ENCODE data around the gene ACSL1. TPM values are rescaled to one million over a fixed set of nuclear protein-coding genes. Genes with fewer than 3 reads are reported as not detected.

The ACSL1 gene
- polyA plus RNA-seq, 1 donor, result 57.7 TPM

DNA sequence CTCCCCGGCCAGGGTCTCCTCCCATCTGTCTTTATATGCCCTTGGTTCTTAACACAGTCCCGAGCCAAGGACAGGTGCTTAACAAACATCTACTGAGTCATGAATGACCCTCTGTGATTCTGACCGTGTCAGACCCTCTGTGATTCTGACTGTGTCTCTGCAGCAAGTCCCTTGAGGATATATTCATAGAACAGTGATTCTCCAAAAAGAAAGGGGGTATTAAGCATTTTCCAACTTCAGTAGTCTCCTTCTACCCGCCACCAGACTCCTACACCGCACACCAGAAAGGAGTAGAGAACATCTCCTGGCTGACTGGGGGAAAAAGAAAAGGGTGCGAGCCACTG is 13.6 kb downstream of the ACSL1 start:
- DNase-seq, result no peak

GRCh38 chr4:184811526-184812198 is 14.1 kb downstream of the ACSL1 start:
- DNase-seq, result no peak

DNA sequence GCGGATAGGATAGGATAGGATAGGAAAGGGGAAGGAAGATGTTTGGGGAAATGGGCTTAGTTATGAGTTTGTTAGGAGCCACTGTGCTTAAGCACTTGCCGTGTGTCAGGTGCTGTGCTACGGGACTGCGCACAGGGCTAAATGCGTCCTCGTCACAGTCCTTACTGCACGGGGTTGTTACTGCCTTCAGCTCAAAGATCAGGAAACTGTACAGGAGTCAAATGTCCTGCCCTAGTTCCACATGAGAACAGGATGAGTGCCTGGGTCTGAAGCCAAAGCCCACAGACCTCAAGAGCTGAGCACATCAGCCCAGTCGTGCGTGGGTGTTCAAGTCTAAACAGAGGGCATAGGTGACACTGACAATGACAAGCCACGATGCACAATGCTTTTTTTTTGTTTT is 15.0 kb downstream of the ACSL1 start:
- DNase-seq, result no peak

DNA sequence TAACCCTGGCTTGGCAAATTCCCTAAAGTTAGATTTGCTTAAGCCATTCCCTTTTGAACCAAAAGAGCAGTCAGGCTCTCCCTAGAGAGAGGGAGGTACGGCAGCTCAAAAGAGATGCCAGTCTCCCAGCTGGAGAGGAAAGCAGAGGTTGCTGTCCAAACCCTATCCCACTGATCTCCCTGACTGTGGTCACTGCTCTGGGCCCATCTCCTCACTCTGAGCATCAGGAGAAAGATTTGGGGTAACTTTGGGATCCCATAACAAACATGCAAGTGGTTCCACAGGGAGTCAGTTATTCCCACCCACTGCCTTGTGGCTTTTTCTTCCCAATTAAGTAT is 17.1 kb downstream of the ACSL1 start:
- DNase-seq, result no peak

GRCh38 chr4:184807797-184808712 is 17.7 kb downstream of the ACSL1 start:
- DNase-seq, result no peak

- no peak for DNase-seq
These were observed 18.5 kb downstream of the ACSL1 start for GRCh38 chr4:184807256-184807655.

GRCh38 chr4:184806711-184807110 is 19.1 kb downstream of the ACSL1 start:
- DNase-seq, result no peak

GRCh38 chr4:184806229-184806550 is 19.6 kb downstream of the ACSL1 start:
- DNase-seq, result no peak

- DNase-seq, result no peak
These were observed 20.1 kb downstream of the ACSL1 start for GRCh38 chr4:184805462-184806228.

DNA sequence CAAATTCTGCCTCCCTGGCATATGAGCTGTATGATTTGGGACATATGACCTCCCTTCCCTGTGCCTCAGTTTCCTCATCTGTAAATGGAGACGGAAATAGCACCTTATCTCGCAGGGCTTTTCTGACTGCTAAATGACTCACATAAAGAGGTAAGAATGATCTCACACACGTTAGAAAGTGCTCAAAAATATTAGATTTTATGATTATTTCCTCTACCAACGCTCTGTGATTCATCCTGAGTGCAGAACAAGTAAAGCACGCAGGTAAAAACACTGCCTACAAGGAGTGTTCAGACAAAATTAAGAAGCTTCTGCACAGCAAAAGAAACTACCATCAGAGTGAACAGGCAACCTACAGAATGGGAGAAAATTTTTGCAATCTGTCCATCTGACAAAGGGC is 21.1 kb downstream of the ACSL1 start:
- DNase-seq, result no peak

DNA sequence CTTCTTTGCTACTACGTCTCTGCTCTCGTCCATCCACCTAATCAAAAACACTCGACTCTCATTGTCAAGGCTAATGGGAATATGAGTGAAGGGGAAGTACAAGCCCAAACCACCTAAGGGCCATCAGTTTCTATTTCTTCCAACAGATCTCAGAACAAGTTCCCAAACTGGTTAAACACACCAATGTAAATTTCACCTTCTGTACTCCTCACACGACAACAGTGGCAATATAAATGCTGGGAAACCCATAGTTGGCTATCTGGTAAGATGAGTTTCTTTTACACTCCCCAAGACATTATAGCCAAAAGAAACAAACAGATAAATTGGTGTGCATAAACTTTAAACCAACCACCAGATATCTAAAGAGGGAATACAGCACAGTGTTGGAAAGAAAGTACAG is 21.9 kb downstream of the ACSL1 start:
- no peak for DNase-seq

DNA sequence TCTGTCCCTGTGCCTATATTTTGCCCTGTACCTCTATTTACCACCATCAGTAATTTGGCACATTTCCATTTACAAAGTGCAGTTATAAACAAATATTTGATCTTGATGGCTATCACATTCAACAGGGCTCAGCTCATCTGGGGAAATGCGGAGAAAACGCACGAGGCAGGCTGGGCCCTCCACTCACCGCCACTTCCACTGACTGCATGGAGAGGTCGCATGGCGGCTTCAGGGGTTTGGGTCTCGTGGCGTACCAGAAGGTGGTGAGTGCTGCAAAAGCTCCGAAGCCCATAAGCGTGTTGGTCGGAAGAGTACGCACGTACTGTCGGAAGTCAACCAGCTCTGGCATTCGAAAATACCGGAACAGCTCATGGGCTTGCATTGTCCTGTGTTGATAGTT is 22.6 kb downstream of the ACSL1 start:
- DNase-seq, result no peak

- DNase-seq, result no peak
These were observed 23.1 kb downstream of the ACSL1 start for GRCh38 chr4:184802697-184803015.

DNA sequence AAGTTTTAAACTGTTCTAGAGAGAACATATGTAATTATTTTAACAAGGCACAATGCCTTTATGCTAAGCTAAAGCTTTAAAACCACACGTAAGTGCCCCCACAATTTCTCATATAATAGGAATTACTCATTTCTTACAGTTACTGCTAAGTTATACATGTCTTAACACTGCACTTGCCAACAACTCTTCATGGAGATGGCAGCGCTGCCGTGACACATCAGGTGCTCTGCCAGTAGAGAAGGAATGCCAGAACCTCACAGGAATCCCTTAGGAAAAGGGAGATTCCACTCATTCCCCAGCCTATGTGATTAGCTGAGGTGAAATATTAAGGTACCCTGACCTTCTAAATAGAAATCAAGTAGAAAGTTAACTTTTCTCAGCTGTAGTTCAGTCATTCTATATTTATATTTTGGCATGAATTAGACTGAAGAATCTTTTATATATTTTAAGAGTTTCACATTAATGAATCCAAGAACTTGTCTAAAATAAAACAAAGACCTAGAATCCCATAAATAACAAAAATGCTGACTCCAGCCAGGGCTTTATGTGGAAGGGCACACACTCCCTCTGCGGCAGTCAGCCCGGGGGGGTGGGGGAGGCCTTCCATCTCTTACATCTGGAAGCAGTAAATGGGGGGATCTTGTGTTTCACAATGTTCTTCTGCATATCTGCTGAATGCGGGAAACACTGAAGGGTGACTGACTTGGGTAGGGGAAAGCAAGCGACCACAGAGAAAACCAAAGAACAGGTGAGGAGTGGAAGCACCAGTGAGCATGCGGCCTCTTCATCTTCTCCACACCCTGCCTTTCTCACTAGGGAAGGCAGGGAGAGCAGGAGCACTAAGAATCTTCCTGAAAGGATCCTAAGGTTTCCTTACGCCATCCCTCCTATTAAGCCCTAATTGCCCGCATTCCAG is 23.7 kb downstream of the ACSL1 start:
- no peak for DNase-seq

GRCh38 chr4:184798504-184798903 is 27.3 kb downstream of the ACSL1 start:
- DNase-seq, result no peak

DNA sequence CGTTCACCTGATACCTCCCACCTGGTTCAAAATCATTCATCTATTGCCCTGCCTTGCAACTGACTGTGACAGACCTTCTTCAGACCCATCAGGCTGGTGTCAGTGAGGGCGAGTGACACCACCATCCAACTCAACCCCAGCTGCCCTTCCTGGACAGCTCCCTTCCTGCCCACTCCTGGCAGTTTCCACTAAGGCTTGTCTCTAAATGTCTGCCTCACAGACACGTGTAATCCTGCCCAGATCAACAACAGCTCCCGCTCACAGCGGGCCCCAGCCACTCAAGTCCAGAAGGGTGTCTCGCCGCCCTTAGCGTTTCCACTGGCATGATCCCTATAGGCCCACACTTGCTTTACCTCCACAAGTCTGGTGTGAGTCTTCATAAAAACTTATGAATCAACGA is 28.9 kb downstream of the ACSL1 start:
- DNase-seq, result no peak

- DNase-seq, result no peak
These were observed 30.4 kb downstream of the ACSL1 start for GRCh38 chr4:184795214-184795844.

- no peak for DNase-seq
These were observed 31.3 kb downstream of the ACSL1 start for GRCh38 chr4:184794470-184794869.

- no peak for DNase-seq
These were observed 31.9 kb downstream of the ACSL1 start for GRCh38 chr4:184793735-184794355.

GRCh38 chr4:184792950-184793555 is 32.7 kb downstream of the ACSL1 start:
- DNase-seq, result no peak

DNA sequence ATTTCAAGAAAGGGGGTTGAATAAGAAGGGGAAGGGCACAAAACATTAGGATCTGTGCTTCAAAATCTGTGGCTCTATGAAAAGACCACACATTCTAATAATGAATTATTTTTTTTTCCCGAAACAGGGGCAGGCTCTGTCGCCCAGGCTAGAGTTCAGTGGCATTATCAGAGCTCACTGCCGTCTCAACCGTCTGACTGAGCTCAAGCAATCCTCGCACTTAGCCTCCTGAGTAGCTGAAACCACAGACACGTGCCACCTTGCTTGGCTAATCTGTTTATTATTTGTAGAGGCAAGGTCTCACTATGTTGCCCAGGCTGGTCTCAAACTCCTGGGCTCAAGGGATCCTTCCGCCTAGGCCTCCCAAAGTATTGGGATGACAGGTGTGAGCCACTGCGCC is 33.4 kb downstream of the ACSL1 start:
- DNase-seq, result no peak
